Dermis microvascular lymphatic vessel endothelial cell (primary cell): ENCODE results near the gene REXO2. TPM values are rescaled to one million over a fixed set of nuclear protein-coding genes. Genes with fewer than 3 reads are reported as not detected.
A peak's percentile ranks its signal among the peaks of the same experiment; 100 is the strongest.

ENCODE experiments used
- DNase-seq, 2 donors: peaks; one replicate each; pipeline versions ENCODE4 v3.0.0 to v3.0.0-alpha.2; 2010; ENCODE audit warnings: low read depth in 2 of 2
- total RNA-seq: library from RNA; depleted of rRNA; stranded (reverse); fragments of >200 nt; gene quantifications from 2 replicates; pipeline ENCODE4 v1.2.1, GENCODE V29; 2014

REXO2 gene
- total RNA-seq, 1 donor from 2014 or later = 110 TPM

GRCh38 chr11:114440971-114441763, 1.9 kb downstream of the REXO2 start:
- DNase-seq = peak in 1 of 2 donors; percentile 12

- no peak for DNase-seq
These were observed 2.7 kb downstream of the REXO2 start for GRCh38 chr11:114441921-114442320.

- no peak for DNase-seq
These were observed 3.3 kb downstream of the REXO2 start for GRCh38 chr11:114442536-114442935.

GRCh38 chr11:114447444-114447843, 8.2 kb downstream of the REXO2 start:
- DNase-seq = no peak

GRCh38 chr11:114447892-114448291, 8.6 kb downstream of the REXO2 start:
- DNase-seq = no peak

- no peak for DNase-seq
These were observed 9.6 kb downstream of the REXO2 start for GRCh38 chr11:114448749-114449482.

- no peak for DNase-seq
These were observed 10.6 kb downstream of the REXO2 start for GRCh38 chr11:114449845-114450244.

- no peak for DNase-seq
These were observed 13.1 kb downstream of the REXO2 start for GRCh38 chr11:114452399-114452798.

- no peak for DNase-seq
These were observed 24.7 kb downstream of the REXO2 start for GRCh38 chr11:114463999-114464398.

GRCh38 chr11:114466742-114467141, 27.5 kb downstream of the REXO2 start:
- DNase-seq = no peak

- no peak for DNase-seq
These were observed 33.4 kb downstream of the REXO2 start for GRCh38 chr11:114472661-114473060.

- DNase-seq = no peak
These were observed 38.7 kb downstream of the REXO2 start for GRCh38 chr11:114478001-114478410.

GRCh38 chr11:114478768-114479167, 39.5 kb downstream of the REXO2 start:
- DNase-seq = no peak

- DNase-seq = no peak
These were observed 40.1 kb downstream of the REXO2 start for GRCh38 chr11:114479331-114479730.

GRCh38 chr11:114482114-114482513, 42.8 kb downstream of the REXO2 start:
- DNase-seq = no peak

- DNase-seq = no peak
These were observed 44.7 kb downstream of the REXO2 start for GRCh38 chr11:114483929-114484328.

GRCh38 chr11:114496915-114497314, 57.6 kb downstream of the REXO2 start:
- DNase-seq = no peak

- no peak for DNase-seq
These were observed 60.5 kb downstream of the REXO2 start for GRCh38 chr11:114499756-114500155.

Other genes starting within 250 kb of the REXO2 start
- gene NNMT, start 143.1 kb upstream of the REXO2 start, total RNA-seq = 133 and 251 TPM in 2 replicates
- gene C11orf71, start 39.0 kb upstream of the REXO2 start, total RNA-seq = 4.3 and 4.4 TPM in 2 replicates
- gene RBM7, start 38.8 kb upstream of the REXO2 start, total RNA-seq = 52.8 and 53.4 TPM in 2 replicates
- gene NXPE1, start 120.4 kb downstream of the REXO2 start, total RNA-seq = not detected in 2 replicates
- not detected in 2 replicates for gene NXPE4, start 156.3 kb downstream of the REXO2 start, total RNA-seq
- gene NXPE2, start 239.1 kb downstream of the REXO2 start, total RNA-seq = not detected in 2 replicates